ENCODE measurements around the gene PNPO.

The PNPO gene

DNA sequence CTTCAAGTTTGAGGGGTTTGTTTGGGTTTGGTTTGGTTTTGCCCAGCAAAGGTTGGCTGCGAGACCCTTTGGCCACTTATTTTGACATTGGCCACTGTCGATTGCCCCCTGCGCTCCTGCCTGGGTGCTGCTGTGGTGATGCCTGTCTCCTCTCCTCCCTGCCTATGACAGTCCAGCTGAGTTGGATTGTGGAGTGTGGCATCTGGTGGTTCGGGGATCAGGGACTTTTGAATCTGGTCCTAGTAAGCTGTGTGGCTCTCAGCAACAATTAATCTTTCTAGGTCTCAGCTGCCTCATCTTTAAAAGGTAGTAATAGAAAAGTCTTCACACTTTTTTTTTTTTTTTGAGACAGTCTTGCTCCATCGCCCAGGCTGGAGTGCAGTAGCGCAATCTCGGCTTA lies 56.7 kb downstream of the PNPO start:
- DNase-seq (ENCODE audit: low read depth) = no peak
